GM12873 (cell line): ENCODE data around the gene MAP1B.

Experiments used
- CTCF ChIP-seq: IDR thresholded peaks from 2 replicates; pipeline ENCODE4 v1.5.1; 2012; ENCODE audit warnings: low read depth, mild to moderate bottlenecking, moderate library complexity, low read length, control low read depth; ENCODE audit not compliant: insufficient read depth; ENCODE audit errors: missing control alignments

The MAP1B gene

GRCh38 chr5:72110394-72111013, 3.2 kb downstream of the MAP1B start:
- TF ChIP-seq CTCF = no peak

GRCh38 chr5:72112389-72112788, 5.1 kb downstream of the MAP1B start:
- TF ChIP-seq CTCF = no peak

DNA sequence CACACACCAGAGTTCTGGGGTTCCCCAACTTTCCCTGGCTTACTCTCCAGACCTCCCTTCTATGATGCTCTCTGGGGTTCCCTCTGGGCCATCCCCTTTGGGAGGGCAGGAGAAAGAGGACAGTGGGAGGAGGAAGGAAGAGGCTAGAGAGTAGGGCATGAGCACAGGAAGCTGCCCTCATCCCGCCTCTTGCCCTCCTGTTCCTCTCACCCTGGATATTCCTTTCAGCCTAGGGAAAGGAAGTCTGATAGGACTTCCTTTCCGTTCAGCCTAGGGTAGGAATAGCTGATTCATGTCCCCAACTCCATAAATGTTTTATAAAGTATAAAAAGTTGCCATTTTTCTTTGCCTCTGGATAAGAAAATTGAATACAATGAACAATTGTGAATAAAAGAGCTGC, 7.4 kb downstream of the MAP1B start:
- TF ChIP-seq CTCF = no peak

DNA sequence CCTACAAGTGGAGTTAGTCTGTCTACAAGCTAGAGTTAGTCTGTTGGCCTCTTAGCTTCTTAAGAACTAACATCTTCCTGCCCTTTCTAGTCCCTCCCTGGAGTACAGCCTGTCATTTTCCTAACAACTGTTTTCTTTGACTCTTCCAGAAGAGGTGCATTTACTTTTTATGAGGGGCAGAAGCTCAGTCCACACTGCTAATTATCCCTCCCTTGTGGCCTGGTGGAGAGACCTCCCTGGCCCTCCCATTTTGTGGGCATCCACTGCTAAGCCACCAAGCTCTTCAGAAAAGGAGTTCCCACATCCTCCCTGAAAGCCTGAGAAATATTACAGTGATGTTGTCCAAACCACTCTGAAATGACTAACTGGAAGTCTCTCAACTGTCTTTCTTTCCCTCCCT, 8.0 kb downstream of the MAP1B start:
- TF ChIP-seq CTCF = no peak

DNA sequence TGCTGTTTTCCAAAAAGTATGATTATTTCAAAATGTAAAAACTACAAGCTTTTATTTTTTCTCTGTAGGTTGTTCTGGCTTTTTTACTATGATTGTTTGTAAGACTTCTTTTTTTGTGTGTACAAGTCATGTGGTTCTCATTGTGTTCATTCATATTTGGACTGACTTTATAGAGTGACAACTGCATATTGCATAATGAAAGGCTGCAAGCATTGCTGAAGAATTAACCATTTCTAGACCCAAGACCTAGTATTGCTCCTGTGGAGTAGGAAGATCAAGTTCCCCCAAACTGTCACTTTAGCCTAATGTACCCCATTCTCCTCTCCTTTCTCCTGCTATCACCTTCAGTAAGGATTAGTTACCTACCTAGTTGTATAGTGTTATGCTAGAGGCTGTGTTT, 10.0 kb downstream of the MAP1B start:
- no peak for TF ChIP-seq CTCF

DNA sequence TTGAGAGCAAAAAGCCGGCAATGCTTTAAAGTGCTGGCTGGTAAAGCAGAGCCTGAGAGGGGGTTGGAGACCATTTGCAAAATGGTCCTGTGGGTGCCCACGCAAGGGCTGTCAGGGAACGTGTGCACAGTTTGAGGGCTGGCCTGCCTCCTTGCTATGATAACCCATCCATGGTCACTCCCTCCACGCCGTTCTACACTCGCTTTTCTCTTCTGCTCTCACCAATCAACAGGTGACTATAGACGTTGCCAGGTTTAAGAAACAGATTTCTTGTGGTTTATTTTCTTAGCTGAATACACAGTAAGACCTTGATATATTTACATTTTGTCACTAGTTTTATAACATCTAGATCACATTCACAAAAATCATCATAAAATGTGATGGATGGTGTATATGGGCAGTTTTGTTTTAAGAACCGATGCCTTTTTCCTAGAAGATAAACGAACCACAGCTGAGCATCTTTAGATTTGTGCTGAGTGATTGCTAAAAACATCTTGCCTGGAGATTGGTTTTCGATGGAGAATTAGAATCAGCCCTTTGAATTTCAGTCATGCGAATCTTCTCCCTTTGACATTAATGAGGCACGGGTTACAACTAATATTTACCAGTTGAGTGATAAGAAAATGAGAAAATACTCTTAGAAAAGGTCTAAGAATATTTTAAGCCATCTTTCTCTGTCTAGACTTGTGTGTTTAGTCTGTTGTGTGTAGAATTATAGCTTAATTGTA, 13.9 kb downstream of the MAP1B start:
- TF ChIP-seq CTCF = no peak

DNA sequence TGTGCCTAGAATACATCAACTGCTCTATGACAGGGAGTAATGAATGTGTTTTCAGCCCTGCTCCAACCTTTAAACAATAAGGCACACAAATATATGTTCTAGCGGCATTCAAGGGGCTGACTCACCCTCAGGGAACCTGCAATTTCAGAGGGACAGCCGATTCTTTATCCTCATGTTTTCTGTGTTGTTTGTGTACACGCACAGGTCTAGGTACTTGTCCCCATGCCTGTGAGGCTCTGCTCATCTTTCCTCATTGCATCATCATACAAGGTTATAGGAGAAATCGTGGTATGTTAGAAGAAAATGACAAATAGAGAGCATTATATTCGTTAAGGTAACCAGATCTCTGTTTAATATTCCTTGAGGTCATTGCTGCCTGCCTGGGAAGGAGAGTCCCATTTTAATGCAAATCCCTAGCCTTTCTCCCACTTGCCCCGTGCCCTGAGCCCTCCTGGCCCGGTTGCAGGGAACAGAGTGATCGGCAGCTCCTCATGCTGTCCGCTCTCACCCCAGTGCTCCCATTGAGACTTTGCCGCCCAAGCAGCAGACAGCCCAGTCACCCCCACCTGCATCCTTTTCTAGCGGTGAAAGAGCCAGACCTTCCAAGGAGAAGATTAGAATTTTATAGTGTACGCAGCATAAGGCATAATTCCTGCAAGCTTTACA, 14.6 kb downstream of the MAP1B start:
- no peak for TF ChIP-seq CTCF
